ENCODE results near the gene DACH2. TPM values are rescaled to one million over a fixed set of nuclear protein-coding genes. Genes with fewer than 3 reads are reported as not detected.

Gene DACH2
- total RNA-seq, 1 donor from 2014 or later: 0.13 TPM

- Histone ChIP-seq H3K4me3 (ENCODE audit: low read depth, low read length) (no peak overlapping the region), H3K36me3 (ENCODE audit: control insufficient read depth, insufficient read depth, low read length) (no peaks in the 10 kb centered on the region), H3K27me3 (ENCODE audit: control insufficient read depth, insufficient read depth, low read length) (no peaks in the 10 kb centered on the region)
- TF ChIP-seq, protein P1, sequence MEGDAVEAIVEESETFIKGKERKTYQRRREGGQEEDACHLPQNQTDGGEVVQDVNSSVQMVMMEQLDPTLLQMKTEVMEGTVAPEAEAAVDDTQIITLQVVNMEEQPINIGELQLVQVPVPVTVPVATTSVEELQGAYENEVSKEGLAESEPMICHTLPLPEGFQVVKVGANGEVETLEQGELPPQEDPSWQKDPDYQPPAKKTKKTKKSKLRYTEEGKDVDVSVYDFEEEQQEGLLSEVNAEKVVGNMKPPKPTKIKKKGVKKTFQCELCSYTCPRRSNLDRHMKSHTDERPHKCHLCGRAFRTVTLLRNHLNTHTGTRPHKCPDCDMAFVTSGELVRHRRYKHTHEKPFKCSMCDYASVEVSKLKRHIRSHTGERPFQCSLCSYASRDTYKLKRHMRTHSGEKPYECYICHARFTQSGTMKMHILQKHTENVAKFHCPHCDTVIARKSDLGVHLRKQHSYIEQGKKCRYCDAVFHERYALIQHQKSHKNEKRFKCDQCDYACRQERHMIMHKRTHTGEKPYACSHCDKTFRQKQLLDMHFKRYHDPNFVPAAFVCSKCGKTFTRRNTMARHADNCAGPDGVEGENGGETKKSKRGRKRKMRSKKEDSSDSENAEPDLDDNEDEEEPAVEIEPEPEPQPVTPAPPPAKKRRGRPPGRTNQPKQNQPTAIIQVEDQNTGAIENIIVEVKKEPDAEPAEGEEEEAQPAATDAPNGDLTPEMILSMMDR (IDR thresholded peaks at IDR 0.05; ENCODE audit: insufficient read depth, low read length, poor library complexity, severe bottlenecking): no peak
- DNase-seq (ENCODE audit: low read depth): no peak
Measured at GRCh38 chrX:86370927-86371326, 222.7 kb downstream of the DACH2 start.

DNA sequence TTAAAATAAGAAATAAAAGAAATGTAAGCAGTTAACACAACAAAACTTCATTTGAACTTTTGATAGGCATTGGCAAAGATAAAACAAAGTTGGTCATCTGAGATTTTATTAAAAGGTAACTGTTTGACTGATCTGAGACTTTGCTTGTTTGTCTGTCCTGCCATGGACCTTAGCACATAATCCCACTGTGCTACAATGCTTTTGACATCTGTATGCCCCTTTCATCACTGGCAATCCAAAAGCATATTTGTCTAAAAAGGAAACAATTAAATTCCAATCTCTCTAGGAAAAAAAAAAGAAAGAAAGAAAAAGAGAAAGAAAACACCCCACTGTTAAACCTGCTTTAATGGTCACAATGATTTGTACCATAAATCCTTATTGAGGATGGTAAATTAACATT lies 231.0 kb downstream of the DACH2 start:
- Histone ChIP-seq H3K27me3 (ENCODE audit: control insufficient read depth, insufficient read depth, low read length) (no peaks in the 10 kb centered on the region), H3K4me3 (ENCODE audit: low read depth, low read length) (no peak overlapping the region), H3K36me3 (ENCODE audit: control insufficient read depth, insufficient read depth, low read length) (no peaks in the 10 kb centered on the region)
- no peak for DNase-seq (ENCODE audit: low read depth)
- TF ChIP-seq, protein P1 (IDR thresholded peaks at IDR 0.05; ENCODE audit: insufficient read depth, low read length, poor library complexity, severe bottlenecking): no peak

DNA sequence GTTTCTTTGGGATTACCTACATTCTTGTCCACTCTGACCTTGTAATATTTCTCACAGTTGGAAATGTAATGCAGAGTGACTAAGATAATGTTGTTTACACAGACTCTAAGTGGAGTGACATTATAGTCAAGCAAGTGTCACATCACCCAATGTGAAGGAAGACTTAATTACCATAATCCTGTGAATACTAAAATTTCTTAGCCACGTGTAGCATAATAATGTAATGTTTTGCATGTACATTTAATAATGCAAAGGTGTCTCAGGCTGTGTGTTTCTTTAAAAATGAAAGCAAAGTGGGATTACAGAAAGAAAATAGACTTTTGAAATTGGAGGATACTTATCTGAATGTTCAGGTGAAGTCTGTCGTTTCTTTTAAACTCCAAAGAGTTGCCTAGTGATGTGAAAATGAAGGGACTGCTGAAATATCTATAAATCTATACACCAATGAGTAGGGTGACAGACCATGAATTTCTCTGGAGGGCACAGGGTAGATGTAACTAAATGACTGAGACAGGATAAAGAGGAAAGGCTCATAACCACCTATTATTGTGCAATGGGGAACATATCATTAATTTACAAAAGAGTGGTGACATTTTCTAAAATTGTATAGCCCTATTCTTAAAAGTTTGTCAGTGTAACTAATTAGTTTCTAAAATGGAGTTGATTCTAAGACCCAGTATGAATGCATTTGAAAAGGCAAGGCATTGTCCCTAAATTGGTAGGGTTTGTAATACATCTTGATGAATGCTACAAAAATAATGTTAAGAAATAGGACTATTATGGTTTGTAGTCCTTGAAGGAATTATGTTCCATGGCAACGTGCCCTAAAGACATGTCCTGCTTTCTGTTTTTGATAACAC lies 235.7 kb downstream of the DACH2 start:
- no peaks in the 10 kb centered on the region for H3K36me3 ChIP-seq (ENCODE audit: control insufficient read depth, insufficient read depth, low read length)
- no peaks in the 10 kb centered on the region for H3K27me3 ChIP-seq (ENCODE audit: control insufficient read depth, insufficient read depth, low read length)
- TF ChIP-seq, protein P1 (IDR thresholded peaks at IDR 0.05; ENCODE audit: insufficient read depth, low read length, poor library complexity, severe bottlenecking): no peak
- no peak overlapping the region for H3K4me3 ChIP-seq (ENCODE audit: low read depth, low read length)
- DNase-seq (ENCODE audit: low read depth): no peak

DNA sequence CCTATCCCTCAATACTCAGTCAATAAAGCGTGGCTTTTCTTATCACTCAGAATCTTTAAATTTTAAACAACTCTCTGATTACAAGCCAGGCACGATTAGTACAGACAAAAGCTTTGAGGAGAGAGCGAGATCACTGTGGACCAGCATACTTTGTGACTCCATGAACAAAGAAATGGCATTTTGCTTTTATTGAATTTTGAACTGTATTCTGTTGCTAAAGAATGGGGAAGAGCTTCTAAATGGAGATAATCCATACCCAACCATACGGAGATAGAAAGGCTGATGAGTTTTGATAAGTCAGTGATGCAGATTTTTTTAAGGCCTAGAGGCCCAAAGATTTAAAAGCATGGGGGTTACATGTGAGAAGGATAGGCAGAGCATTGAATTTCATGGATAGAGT lies 259.1 kb downstream of the DACH2 start:
- H3K36me3 ChIP-seq (ENCODE audit: control insufficient read depth, insufficient read depth, low read length): no peaks in the 10 kb centered on the region
- no peaks in the 10 kb centered on the region for H3K27me3 ChIP-seq (ENCODE audit: control insufficient read depth, insufficient read depth, low read length)
- no peak for DNase-seq (ENCODE audit: low read depth)
- TF ChIP-seq, protein P1 (IDR thresholded peaks at IDR 0.05; ENCODE audit: insufficient read depth, low read length, poor library complexity, severe bottlenecking): no peak
- no peak overlapping the region for H3K4me3 ChIP-seq (ENCODE audit: low read depth, low read length)

GRCh38 chrX:86421771-86422170 lies 273.5 kb downstream of the DACH2 start:
- DNase-seq (ENCODE audit: low read depth): no peak
- Histone ChIP-seq H3K36me3 (ENCODE audit: control insufficient read depth, insufficient read depth, low read length) (no peaks in the 10 kb centered on the region), H3K4me3 (ENCODE audit: low read depth, low read length) (no peak overlapping the region), H3K27me3 (ENCODE audit: control insufficient read depth, insufficient read depth, low read length) (no peaks in the 10 kb centered on the region)
- TF ChIP-seq, protein P1 (IDR thresholded peaks at IDR 0.05; ENCODE audit: insufficient read depth, low read length, poor library complexity, severe bottlenecking): no peak

- Histone ChIP-seq H3K4me3 (ENCODE audit: low read depth, low read length) (no peak overlapping the region), H3K27me3 (ENCODE audit: control insufficient read depth, insufficient read depth, low read length) (no peaks in the 10 kb centered on the region), H3K36me3 (ENCODE audit: control insufficient read depth, insufficient read depth, low read length) (no peaks in the 10 kb centered on the region)
- TF ChIP-seq, protein P1 (IDR thresholded peaks at IDR 0.05; ENCODE audit: insufficient read depth, low read length, poor library complexity, severe bottlenecking): no peak
- DNase-seq (ENCODE audit: low read depth): no peak
Measured at GRCh38 chrX:86436116-86436515, 287.9 kb downstream of the DACH2 start.
